HG03175 (cell line): ENCODE data around the gene IDI1.

Experiments used
- ATAC-seq: cut with Tn5 transposase; IDR thresholded peaks from one replicate; pipeline ENCODE4 v1.9.1; 2021; ENCODE audit warnings: mild to moderate bottlenecking, moderate library complexity; ENCODE audit not compliant: unreplicated experiment

The IDI1 gene

GRCh38 chr10:996031-996430, 52.9 kb downstream of the IDI1 start:
- no peak for ATAC-seq

GRCh38 chr10:995559-995926, 53.4 kb downstream of the IDI1 start:
- ATAC-seq, result no peak

- ATAC-seq, result no peak
Measured at GRCh38 chr10:994836-995558, 53.9 kb downstream of the IDI1 start.

- ATAC-seq, result no peak
Measured at GRCh38 chr10:992871-993270, 56.0 kb downstream of the IDI1 start.

- no peak for ATAC-seq
Measured at GRCh38 chr10:992467-992866, 56.5 kb downstream of the IDI1 start.

GRCh38 chr10:990808-991207, 58.1 kb downstream of the IDI1 start:
- ATAC-seq, result no peak
